AML-193 (cell line): ENCODE measurements around the gene PPP1R9B.
A peak's percentile ranks its signal among the peaks of the same experiment; 100 is the strongest.

Source experiments
- DNase-seq, 2 experiments: peaks; one replicate each; lab custom pipeline; 2025; lab: John Stamatoyannopoulos, UW

PPP1R9B gene

GRCh38 chr17:50153650-50154575, 3.4 kb upstream of the PPP1R9B start:
- DNase-seq: peak in 1 of 2 experiments; percentile 26

GRCh38 chr17:50152736-50153135, 2.3 kb upstream of the PPP1R9B start:
- no peak for DNase-seq

GRCh38 chr17:50151937-50152547, 1.6 kb upstream of the PPP1R9B start:
- DNase-seq: peak; percentile 76 to 80

- DNase-seq: peak; percentile 92 to 95
These were observed 812 bp upstream of the PPP1R9B start for GRCh38 chr17:50151041-50151936.

GRCh38 chr17:50149417-50150353, 792 bp downstream of the PPP1R9B start:
- peak; percentile 50 to 54 for DNase-seq

GRCh38 chr17:50149091-50149416, 1.4 kb downstream of the PPP1R9B start:
- no peak for DNase-seq

GRCh38 chr17:50148226-50149090, 2.0 kb downstream of the PPP1R9B start:
- DNase-seq: peak; percentile 87 to 89

- no peak for DNase-seq
These were observed 2.6 kb downstream of the PPP1R9B start for GRCh38 chr17:50147841-50148225.

- DNase-seq: no peak
These were observed 3.4 kb downstream of the PPP1R9B start for GRCh38 chr17:50146927-50147665.

- DNase-seq: no peak
These were observed 4.1 kb downstream of the PPP1R9B start for GRCh38 chr17:50146230-50146926.

- DNase-seq: no peak
These were observed 4.8 kb downstream of the PPP1R9B start for GRCh38 chr17:50145532-50146229.

GRCh38 chr17:50144845-50145531, 5.5 kb downstream of the PPP1R9B start:
- DNase-seq: no peak

- no peak for DNase-seq
These were observed 6.1 kb downstream of the PPP1R9B start for GRCh38 chr17:50144355-50144754.

GRCh38 chr17:50143461-50144176, 6.9 kb downstream of the PPP1R9B start:
- no peak for DNase-seq

GRCh38 chr17:50141745-50142110, 8.7 kb downstream of the PPP1R9B start:
- no peak for DNase-seq

- DNase-seq: no peak
These were observed 9.3 kb downstream of the PPP1R9B start for GRCh38 chr17:50141026-50141744.
